H1 (cell line): Measurements from ENCODE around the gene ALPG.
"Not testable (repeated sequence)": the region's sequence is repeated elsewhere in the genome, so short reads cannot be mapped to it uniquely, and the experiment has no call there.

Experiments
- BACH1 ChIP-seq: IDR thresholded peaks from 2 replicates; pipeline ENCODE4 v1.6.1; 2012; ENCODE audit warnings: low read length, improper control_type of control experiment
- CHD2 ChIP-seq: IDR thresholded peaks from 2 replicates; pipeline ENCODE4 v1.6.1; 2012; ENCODE audit warnings: low read length, improper control_type of control experiment
- EP300 ChIP-seq, 2 experiments: IDR thresholded peaks; 1 replicate in 1 of 2; 2 replicates in 1 of 2; pipeline ENCODE4 v1.6.1; 2011 to 2012; ENCODE audit warnings: low read depth in 2 of 2, low read length in 2 of 2, mild to moderate bottlenecking in 2 of 2, borderline replicate concordance in 1 of 2, inconsistent platforms in 1 of 2, moderate library complexity in 1 of 2
- EZH2 ChIP-seq: fragments of 200-600 bp; sonication (generic); IDR thresholded peaks from 2 replicates; pipeline ENCODE4 v1.7.1; 2012; ENCODE audit warnings: low read depth, mild to moderate bottlenecking, moderate library complexity, low read length, inconsistent platforms; ENCODE audit not compliant: severe bottlenecking
- MAX ChIP-seq: IDR thresholded peaks from 2 replicates; pipeline ENCODE4 v1.6.1; 2012; ENCODE audit warnings: inconsistent platforms
- POLR2A ChIP-seq, 2 experiments: IDR thresholded peaks; 1 replicate in 1 of 2; 2 replicates in 1 of 2; pipeline ENCODE4 v1.6.1; 2011; ENCODE audit warnings: low read depth in 2 of 2, low read length in 2 of 2, mild to moderate bottlenecking in 2 of 2; ENCODE audit errors: control extremely low read depth in 1 of 2
- SIN3A ChIP-seq, 2 experiments: IDR thresholded peaks in 1 of 2; conservative IDR thresholded peaks in 1 of 2; 2 replicates each; pipeline ENCODE4 v1.6.1; 2011 to 2012; ENCODE audit warnings: low read length in 2 of 2, improper control_type of control experiment in 1 of 2, low read depth in 1 of 2, mild to moderate bottlenecking in 1 of 2
- TCF12 ChIP-seq: IDR thresholded peaks from 2 replicates; pipeline ENCODE4 v1.6.1; 2011; ENCODE audit warnings: low read depth, mild to moderate bottlenecking, low read length
- USF2 ChIP-seq: IDR thresholded peaks from 2 replicates; pipeline ENCODE4 v1.6.1; 2011; ENCODE audit warnings: low read length, improper control_type of control experiment
- TF ChIP-seq, protein P1 (sequence below), 3 experiments: IDR thresholded peaks; 1 replicate in 2 of 3; 2 replicates in 1 of 3; pipeline versions ENCODE4 v1.5.1 to v1.6.1; 2011; ENCODE audit warnings: low read length in 3 of 3, mild to moderate bottlenecking in 3 of 3, inconsistent platforms in 2 of 3, low read depth in 1 of 3, moderate library complexity in 1 of 3; ENCODE audit not compliant: insufficient read depth in 1 of 3; ENCODE audit errors: control extremely low read depth in 1 of 3
- TF ChIP-seq, protein P2 (sequence below): IDR thresholded peaks from 2 replicates; pipeline ENCODE4 v1.6.1; 2012; ENCODE audit warnings: low read length, inconsistent platforms

- TF ChIP-seq EZH2; POLR2A (IDR thresholded peaks at IDR 0.05; ENCODE audit: control extremely low read depth in 1 of 2, low read depth in 2 of 2, low read length in 2 of 2); MAX; CHD2; USF2; EP300 (IDR thresholded peaks at IDR 0.05; ENCODE audit: borderline replicate concordance in 1 of 2, low read depth in 2 of 2, low read length in 2 of 2); BACH1; TCF12; SIN3A (conservative IDR thresholded peaks at IDR 0.05 in 1 of 2, IDR thresholded peaks at IDR 0.05 in 1 of 2; ENCODE audit: low read depth in 1 of 2, low read length in 2 of 2): not testable (repeated sequence)
- TF ChIP-seq, protein P1, sequence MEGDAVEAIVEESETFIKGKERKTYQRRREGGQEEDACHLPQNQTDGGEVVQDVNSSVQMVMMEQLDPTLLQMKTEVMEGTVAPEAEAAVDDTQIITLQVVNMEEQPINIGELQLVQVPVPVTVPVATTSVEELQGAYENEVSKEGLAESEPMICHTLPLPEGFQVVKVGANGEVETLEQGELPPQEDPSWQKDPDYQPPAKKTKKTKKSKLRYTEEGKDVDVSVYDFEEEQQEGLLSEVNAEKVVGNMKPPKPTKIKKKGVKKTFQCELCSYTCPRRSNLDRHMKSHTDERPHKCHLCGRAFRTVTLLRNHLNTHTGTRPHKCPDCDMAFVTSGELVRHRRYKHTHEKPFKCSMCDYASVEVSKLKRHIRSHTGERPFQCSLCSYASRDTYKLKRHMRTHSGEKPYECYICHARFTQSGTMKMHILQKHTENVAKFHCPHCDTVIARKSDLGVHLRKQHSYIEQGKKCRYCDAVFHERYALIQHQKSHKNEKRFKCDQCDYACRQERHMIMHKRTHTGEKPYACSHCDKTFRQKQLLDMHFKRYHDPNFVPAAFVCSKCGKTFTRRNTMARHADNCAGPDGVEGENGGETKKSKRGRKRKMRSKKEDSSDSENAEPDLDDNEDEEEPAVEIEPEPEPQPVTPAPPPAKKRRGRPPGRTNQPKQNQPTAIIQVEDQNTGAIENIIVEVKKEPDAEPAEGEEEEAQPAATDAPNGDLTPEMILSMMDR (IDR thresholded peaks at IDR 0.05; ENCODE audit: control extremely low read depth in 1 of 3, insufficient read depth in 1 of 3, low read depth in 1 of 3, low read length in 3 of 3) = not testable (repeated sequence)
- TF ChIP-seq, protein P2, sequence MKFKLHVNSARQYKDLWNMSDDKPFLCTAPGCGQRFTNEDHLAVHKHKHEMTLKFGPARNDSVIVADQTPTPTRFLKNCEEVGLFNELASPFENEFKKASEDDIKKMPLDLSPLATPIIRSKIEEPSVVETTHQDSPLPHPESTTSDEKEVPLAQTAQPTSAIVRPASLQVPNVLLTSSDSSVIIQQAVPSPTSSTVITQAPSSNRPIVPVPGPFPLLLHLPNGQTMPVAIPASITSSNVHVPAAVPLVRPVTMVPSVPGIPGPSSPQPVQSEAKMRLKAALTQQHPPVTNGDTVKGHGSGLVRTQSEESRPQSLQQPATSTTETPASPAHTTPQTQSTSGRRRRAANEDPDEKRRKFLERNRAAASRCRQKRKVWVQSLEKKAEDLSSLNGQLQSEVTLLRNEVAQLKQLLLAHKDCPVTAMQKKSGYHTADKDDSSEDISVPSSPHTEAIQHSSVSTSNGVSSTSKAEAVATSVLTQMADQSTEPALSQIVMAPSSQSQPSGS = not testable (repeated sequence)
Observed at GRCh38 chr2:232443669-232444408, 37.2 kb downstream of the ALPG start.
